GM19035 (cell line): ENCODE measurements around the gene RASA4.
"Not testable (repeated sequence)": the region's sequence is repeated elsewhere in the genome, so short reads cannot be mapped to it uniquely, and the experiment has no call there.

Experiments used
- ATAC-seq: cut with Tn5 transposase; IDR thresholded peaks from one replicate; pipeline ENCODE4 v1.9.1; 2021; ENCODE audit not compliant: unreplicated experiment

RASA4 gene

DNA sequence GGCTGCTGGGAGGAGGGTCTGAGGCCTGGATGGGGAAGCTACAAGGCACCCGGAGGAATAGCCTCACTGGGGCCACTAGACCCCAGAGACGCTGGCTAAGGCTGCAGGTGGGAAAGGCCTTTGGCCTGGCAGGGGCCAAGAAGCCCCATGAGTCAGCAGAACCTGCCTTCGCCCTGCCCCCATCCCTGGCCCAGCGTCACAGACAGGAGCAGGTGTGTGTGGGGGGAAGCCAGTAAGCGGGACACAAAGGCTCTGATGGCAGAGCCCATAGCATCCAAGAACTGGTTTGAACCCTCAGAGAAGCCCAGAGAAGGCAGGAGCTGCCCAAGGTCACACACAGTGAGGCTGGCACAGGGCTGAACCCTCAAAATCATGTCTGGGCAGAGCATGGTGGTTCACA, 9.7 kb downstream of the RASA4 start:
- not testable (repeated sequence) for ATAC-seq

DNA sequence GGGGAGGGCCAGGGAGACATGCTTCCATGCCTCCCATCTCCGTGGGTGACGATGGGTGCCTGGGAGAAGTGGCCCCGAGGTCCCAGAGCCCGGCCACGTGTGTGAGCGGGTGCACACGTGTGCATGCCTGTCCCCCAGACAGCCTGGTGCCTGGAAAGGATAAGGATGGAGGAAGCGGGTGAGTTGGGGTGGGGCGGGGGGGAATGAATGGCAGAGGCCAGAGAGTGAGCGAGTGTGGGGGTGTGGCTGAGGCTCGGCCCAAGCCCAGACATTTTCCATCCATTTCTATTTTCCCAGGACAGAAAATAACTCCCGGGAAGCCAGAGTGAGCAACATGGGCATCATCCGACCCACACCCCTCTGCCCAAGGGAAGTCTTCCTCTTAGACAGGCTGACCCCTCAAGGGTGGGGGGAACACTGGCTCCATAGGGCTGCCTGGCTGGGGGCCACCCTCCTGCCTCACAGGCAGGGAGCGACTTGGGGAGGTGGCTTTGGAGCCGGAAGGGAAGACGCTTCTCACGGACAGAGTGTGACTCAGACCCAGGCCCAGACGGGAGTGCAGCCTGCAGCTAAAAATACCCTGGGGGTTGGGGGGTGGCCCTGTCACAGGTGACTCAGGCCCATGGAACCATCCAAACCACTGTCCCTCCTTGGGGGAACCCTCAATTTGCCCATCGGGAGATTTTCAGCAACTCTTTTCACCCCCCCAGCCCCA, 12.0 kb downstream of the RASA4 start:
- not testable (repeated sequence) for ATAC-seq

DNA sequence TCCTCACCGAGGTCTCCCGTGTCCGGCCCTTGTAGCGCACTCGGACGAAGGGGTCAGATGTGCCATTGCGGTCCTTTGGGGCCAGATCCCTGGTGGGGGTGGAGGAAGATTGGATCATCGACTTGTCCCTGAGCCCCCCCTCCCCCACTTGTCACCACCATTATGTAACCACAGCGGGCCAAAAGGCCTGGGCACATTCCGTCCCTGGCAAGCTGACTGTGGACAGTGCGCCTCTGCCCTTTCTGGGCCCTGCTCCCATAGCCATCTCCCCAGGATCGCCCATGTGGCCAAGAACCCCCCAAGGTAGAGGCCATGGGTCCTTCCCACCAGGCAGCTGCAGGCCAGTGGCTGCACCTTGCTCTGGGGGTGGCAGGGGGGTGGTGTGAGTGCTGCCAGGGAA, 14.2 kb downstream of the RASA4 start:
- ATAC-seq = not testable (repeated sequence)

DNA sequence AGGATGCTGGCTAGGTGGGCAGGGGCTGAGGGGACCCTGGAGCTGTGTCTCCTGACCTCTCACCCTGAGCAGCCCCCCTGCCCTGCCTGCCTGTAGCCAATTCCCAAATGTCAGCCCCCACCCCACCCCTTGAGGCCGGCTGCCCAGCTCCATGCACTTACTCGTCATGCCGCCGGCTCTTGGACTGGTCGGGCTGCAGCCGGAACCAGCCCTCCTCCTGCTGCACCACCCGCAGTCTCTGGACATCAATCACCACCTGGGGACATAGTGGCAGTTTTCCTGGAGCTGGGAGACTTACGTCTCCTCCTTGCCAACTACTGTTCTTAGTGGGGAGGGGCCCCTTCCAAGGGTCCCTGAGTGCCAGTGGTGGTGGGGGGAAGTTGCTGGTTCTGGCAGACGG, 16.9 kb downstream of the RASA4 start:
- ATAC-seq = not testable (repeated sequence)

DNA sequence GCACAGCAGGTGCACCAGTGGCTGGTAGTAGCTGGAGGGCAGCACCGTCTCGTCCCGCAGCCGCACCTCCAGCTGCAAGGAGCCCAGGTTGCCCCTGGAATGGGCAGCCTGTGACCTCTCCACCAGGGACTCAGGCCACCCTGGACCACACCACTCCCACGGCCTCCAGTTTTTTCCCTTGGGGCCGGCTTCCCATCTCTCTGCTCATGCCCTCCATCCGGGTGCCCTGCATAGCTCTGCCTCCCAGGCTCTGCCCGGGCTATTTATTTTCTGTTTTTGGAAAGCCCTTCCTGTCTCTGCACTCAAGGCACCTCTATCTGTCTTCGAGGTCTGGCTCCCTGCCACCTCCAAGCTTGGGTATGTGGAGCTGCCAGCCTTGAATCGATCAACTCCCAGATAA, 20.5 kb downstream of the RASA4 start:
- ATAC-seq = not testable (repeated sequence)

DNA sequence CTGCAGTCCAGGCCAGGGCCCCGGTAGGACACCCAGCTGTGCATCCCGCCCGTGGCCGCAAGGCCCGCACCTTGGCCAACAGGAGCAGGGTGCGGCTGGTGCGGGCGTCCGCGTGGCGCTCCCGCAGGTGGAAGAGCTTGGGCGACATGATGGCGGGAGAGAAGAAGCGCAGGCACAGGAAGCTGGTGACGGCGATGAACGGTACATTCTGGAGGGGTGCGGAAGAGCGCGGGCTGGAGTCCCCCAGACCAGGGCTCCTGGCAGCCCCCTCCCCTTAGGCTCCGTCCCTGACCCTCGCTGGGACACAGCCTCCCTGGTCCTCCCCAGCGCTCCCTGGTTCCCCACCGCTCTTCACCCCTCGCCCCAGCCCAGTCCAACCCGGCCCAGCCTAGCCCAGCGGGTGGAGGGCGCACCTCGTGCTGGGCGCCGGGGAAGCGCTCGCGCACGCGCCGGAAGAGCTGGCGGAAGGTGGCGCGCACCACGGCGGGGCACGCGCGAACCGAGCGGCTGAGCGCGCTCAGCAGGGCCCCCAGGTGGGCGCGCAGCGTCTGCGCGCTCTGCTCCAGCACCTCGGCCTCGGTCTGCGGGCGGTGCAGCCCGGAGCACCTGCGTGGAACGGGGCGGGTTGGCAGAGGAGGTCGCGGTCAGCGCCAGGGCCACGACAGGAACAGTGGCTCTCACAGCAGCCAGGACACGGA, 22.8 kb downstream of the RASA4 start:
- ATAC-seq = peak; percentile 57

DNA sequence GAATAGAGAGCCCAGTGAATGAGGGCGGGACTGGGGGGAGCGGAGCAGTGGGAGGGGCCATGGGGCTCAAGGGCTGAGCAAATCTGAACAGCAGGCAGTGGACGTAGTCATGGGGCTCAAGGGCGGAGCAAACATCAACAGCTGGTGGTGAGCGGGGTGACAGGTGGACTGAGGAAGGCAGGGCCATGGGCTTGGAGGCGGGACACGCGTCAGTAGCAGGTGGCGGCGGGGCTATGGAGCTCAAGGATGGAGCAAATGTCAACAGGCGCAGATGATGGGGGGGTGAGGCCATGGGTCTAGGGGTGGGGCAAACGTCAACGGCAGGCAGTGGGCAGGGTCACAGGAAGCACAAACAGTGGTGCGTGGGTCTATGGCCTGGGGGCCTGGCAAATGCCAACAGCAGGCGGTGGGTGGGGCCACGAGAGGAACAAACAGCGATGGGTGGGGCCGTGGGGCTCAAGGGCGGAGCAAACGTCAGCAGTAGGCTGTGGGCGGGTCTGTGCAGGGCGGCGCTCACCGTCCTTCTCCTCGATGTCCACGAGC, 24.0 kb downstream of the RASA4 start:
- peak; percentile 54 for ATAC-seq

DNA sequence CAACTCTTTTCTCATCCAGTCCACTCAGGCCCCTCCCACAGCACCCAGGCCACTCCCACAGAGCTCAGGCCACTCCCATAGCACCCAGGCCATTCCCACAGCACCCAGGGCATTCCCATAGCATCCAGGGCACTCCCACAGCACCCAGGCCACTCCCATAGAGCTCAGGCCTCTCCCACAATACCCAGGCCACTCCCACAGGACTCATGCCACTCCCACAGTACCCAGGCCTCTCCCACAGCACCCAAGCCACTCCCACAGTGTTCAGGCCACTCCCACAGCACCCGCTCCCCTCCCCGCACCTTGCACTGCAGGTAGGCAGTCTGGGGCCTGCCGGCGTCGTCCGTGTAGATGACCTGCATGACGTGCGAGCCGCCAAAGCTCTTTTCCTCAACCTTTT, 26.7 kb downstream of the RASA4 start:
- peak; percentile 43 for ATAC-seq

DNA sequence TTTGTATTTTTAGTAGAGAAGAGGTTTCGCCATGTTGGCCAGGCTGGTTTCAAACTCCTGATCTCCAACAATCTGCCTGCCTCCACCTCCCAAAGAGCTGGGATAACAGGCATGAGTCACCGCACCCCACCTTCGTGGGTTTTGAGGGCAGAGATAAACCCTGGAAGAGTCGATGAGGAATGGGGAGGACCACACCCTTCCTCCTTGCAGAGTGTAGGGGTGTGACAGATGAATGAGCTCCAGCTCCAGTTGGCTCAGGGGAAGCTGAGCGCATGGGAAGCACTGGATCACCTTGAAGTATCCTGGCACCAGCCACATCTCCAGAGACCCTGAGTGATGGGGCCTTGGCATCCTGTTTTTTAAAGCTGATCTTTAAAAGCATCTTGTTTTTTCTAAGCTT, 33.1 kb downstream of the RASA4 start:
- not testable (repeated sequence) for ATAC-seq

DNA sequence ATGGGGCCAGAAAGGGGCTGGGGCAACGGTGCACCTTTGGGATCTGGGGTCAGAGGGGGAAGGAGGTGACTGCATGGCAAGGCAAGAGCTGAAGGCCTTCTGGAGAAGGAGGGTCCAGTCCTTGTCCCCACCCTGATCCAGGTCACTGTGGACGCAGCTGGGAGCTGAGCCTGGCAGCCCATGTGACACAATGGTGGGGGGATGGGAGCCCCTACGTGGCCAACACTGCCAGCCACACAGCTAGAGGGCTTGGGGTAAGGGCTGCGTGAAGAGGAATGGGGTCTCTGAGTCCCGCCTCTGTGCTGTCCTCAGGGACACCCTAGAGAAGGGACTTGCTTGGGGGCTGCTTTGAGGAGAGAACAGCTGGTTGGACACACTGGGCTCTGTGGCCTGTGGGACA, 34.8 kb downstream of the RASA4 start:
- ATAC-seq = not testable (repeated sequence)

DNA sequence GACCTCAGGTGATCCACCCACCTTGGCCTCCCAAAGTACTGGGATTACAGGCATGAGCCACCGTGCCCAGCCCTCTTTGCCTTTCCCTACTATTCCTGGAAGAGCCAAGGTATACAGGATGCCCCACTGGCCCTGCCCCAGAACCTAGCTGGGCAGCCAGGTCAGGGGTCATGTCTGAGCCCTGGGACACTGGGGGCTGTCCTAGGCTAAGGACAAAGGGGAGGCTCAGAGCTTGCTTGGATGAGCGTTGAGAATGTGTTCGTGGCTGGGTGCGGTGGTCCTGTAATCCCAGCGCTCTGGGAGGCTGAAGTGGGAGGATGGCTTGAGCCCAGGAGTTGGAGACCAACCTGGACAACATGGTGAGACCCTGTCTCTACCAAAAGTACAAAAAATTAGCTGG, 38.1 kb downstream of the RASA4 start:
- ATAC-seq = not testable (repeated sequence)

DNA sequence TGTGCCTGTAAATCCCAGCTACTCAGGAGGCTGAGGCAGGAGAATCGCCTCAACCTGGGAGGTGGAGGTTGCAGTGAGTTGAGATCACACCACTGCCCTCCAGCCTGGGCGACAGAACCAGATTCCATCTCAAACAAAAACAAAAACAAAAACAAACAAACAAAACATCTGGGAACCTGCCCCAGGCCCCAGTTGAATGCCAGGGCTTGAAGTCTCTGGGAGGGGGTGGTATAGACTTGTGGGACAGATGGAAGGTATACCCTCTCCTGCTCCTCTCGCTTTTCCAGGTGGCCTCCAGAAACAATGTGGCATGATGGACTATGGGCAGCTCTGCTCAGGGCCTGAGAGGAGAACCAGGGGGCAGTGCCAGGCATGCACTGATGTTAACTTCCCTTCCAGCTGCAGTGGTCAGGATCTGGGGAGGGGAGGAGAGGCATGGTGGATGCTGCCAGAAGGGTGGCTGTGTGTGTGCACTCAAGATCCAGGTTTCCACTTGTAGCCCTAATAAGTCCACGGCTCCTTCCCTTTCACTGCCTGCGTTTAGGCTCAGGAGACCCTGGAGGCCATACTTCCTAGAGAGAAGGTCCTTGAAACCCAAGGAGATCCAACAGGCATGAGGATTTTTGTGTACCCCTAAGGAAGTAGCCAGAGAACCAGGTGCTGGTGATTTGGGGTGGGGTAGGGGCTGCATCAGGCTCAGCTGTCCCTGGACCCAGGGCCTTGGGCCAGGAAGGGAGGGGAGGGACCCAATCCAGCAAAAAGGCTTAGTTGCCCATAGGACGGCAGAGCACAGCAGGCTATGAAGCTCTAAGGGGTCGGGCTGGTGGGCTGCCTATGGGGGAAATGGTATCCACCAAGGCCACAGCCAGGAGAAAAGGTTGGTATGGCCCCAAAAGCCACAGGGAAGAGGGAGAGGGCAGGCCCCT, 39.0 kb downstream of the RASA4 start:
- not testable (repeated sequence) for ATAC-seq

DNA sequence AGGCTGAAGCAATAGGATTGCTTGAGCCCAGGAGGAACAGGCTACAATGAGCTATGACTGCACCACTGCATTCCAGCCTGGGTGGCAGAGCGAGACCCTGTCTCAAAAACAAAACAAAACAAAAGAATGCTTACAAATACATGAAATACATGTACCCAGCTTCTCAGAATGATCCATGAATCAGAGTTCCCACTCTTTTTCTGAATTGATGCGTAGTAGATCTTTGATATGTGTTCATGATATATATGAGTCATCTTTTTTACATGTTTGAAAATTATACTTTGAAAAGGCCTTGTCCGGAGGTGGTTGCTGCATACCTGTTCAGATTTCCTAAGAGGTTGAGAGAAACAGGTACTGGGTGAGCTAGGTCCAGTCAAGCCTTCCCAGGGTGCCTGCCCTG, 40.2 kb downstream of the RASA4 start:
- ATAC-seq = not testable (repeated sequence)

DNA sequence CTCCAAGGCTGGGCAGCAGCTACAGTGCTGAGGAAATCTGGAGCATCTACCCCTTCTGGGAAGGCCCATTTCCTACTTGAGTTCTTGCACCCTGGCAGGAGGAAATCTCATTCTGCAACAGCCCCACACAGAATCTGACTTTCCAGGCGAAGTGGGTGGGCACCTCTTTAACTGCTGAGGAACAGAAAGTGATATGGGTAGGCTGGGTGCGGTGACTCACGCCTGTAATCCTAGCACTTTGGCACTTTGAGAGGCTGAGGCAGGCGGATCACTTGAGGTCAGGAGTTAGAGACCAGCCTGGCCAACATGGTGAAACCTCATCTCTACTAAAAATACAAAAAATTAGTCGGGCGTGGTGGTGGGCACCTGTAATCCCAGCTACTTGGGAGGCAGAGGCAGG, 41.9 kb downstream of the RASA4 start:
- not testable (repeated sequence) for ATAC-seq

DNA sequence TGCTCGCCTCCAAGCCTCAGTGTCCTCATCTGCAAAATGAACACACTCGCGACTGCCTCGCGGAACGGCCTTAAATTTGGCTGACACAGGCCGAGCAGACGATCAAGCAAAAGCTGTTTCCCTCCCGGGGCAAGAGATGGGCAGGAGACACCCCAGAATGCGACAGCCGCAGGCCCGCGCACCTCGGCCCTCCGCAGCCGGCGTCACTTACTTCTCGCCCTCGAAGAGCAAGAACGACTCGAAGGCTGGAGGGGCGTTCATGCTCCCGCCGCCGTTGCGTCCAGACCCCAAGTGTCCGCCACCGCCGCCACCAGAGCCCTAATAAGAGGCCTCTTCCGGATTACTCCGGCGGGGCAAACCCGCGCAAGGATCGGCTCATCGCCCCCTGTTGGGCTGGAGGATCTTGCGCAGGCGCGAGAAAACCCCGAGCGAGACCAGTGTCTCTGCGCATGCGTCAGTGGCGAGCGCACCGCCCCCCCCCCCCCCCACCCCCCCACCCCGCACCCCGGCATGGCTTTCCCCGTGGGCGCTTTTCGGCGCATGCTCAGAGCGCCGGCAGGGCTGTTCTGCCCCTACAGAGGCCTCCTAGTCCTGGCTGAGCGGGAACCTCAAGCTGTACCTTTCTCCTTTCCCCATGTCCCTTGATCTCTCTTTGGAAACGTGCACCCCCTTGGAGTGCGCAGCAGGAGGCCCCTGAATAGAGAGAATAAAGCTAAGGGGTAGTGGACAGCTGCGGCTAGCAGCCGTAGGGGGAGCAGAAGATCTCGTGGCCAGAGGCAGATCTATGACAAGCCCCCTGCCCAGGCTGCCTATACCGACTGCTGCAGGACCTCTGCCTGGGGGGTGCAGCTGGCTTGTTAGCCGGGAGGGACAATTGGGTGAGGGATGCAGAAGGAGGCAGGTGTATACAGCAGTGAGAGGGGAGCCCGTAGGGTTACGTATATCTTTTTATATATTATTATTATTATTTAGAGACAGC, 44.0 kb downstream of the RASA4 start, which contains the start of gene POLR2J3:
Gene POLR2J3 (minus strand): TSS at position 323 of the 979 bp plus-strand sequence. CDS start 62 bp downstream, at position 261.
- ATAC-seq = peak; percentile 95

DNA sequence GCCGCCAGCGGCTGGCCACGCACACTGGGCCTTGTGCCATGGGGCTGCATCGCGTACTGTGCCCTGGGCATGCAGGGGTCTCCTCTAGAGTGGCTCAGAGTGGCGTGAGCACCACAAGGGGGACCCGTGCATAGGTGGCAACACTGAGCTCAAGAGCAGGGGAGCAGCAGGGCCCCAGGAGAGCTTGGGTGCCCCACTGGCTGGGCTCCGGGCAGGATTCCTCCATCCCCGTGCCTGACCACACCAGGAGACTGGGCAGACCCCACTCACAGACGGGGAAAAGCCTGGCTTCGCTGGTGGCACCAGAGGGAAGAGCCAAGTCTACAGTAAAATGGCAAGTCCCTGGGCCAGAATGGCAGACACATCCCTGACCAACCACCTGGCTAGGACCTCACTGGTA, 47.9 kb downstream of the RASA4 start:
- ATAC-seq = not testable (repeated sequence)

DNA sequence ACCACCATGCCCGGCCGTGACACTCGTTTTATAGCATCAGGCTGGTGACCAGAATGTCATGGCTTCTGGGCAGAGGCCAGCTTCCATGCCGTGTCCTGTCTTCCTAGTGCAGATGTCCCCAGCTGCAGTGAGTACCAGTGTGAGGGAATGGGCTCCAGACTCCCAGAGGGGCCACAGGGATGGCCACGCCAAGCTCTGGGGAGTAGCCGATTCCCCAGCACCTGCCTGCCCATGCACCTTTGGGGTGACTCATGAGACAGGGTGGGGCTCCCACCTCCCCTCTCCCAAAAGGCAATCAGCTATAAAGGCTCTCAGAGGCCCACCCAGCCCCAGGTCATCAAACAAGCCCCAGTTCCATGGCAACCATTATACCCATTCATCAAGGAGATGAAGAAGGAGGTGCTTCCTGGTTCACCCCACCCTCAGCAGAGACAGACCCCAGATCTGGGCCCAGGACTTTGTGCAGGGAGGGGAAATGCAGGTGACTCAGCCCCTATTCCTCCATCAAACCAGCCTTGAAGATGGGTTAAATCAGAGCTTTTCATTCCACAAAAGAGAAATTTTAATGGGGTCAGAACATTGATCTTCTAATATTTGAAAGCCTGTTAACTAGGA, 65.6 kb downstream of the RASA4 start, which contains the start of gene SPDYE2:
Gene SPDYE2 (plus strand): TSS at position 419 of the 615 bp plus-strand sequence. CDS start 2,030 bp downstream, outside the sequence.
- not testable (repeated sequence) for ATAC-seq

DNA sequence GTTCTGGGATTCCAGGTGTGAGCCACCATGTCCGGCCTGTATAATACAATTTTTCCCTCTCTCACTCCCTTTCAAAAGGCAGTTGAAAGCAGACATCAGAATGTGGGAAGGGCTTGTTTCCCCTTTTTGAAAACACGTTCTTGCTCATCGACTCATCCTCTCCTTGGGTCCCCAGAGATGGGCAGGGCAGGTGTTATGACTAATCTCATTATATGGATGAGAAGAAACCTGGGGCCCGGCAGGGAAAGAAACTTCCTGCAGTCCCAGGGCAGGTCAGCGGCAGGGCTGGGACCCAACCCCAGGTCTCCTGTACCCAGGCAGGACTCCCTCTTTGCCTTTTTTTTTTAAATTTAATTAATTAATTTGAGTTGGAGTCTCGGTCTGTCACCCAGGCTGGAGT, 70.2 kb downstream of the RASA4 start:
- ATAC-seq = peak; percentile 59

DNA sequence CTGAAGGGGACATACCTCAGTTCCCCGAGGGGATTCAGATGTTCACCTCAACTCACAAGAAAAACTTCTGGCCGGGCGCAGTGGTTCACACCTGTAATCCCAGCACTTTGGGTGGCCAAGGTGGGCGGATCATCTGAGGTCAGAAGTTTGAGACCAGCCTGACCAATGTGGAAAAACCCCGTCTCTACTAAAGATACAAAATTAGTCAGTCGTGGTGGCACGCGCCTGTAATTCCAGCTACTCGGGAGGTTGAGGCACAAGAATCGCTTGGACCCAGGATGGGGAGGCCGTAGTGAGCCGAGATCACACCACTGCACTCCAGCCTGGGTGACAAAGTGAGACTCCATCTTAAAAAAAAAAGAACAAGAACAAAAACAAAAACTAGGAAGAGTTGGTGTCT, 71.3 kb downstream of the RASA4 start:
- ATAC-seq = not testable (repeated sequence)
